Dendritic cell treated with granulocyte-macrophage colony-stimulating factor and Interleukin-4, amounts not matched to agents 40 ng/mL and 50 ng/mL, for 4 days (primary cell): ENCODE results near the gene ANXA6.
A peak's percentile ranks its signal among the peaks of the same experiment; 100 is the strongest.

Source experiments
- H3K27ac Mint-ChIP-seq: one replicate; pipeline ENCODE4 v1.8.0; 2022; ENCODE audit warnings: mild to moderate bottlenecking, mixed read lengths
- H3K27me3 Mint-ChIP-seq: one replicate; pipeline ENCODE4 v1.8.0; 2022; ENCODE audit warnings: mild to moderate bottlenecking, mixed read lengths
- H3K36me3 Mint-ChIP-seq: one replicate; pipeline ENCODE4 v1.8.0; 2022; ENCODE audit warnings: low read depth, mixed read lengths
- H3K4me1 Mint-ChIP-seq: one replicate; pipeline ENCODE4 v1.8.0; 2022; ENCODE audit warnings: low read depth, mixed read lengths
- H3K4me3 Mint-ChIP-seq: one replicate; pipeline ENCODE4 v1.8.0; 2022; ENCODE audit warnings: mild to moderate bottlenecking, moderate library complexity, mixed read lengths
- H3K9me3 Mint-ChIP-seq: one replicate; pipeline ENCODE4 v1.8.0; 2022; ENCODE audit warnings: mixed read lengths
- intact Hi-C: fragments of 100-400 bp; cut with micrococcal nuclease; formaldehyde crosslinking; loops from one replicate; pipeline ENCODE4 v1.15.0; 2022

Gene ANXA6

DNA sequence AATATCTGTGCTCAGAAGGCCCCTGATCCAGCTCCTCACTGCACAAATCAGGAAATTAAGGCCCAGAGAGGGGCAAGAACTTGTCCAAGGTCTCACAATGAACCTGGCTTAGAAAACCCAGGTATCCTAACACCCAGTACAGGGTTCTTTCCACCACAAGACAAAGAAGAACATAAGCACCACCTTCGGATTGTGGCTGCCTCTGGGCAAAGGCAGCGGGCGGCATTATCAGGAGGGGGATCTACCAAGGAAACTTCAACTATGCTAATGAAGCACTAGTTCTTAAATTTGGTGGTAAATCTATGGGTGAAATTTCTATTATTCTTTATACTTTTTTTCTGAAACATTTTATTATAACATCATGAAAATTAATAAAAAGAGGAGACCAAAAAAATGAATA, 17.9 kb downstream of the ANXA6 start:
- H3K36me3 Mint-ChIP-seq: peaks cover 91% of the 10 kb centered on the region
- H3K4me3 Mint-ChIP-seq: no peak overlapping the region
- intact Hi-C loops: no loop called here
- H3K27me3 Mint-ChIP-seq: no peaks in the 10 kb centered on the region
- no peak overlapping the region for H3K27ac Mint-ChIP-seq
- H3K9me3 Mint-ChIP-seq: no peaks in the 10 kb centered on the region
- H3K4me1 Mint-ChIP-seq: peaks cover 59% of the 10 kb centered on the region

DNA sequence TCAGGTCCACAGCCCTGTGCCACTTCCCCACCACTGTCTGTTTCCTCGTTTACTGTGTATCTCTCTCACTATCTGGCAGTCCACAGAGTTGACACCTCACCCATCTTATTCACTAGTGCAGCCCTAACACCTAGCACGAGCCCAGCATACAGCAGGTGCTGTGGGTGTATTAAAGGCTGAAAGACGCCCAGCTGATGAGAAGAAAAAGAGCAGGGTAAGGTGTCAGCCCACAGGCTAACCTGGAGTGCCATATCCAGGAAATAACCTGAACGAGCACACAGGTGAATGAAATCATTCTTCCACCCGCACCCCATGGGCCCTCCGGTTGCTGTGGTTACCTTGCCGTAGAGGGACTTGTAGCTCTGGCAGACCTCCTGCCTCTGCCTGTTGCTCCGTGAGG, 18.6 kb downstream of the ANXA6 start:
- Mint-ChIP-seq H3K27ac (no peak overlapping the region), H3K4me3 (no peak overlapping the region)
- intact Hi-C loops: no loop called here

DNA sequence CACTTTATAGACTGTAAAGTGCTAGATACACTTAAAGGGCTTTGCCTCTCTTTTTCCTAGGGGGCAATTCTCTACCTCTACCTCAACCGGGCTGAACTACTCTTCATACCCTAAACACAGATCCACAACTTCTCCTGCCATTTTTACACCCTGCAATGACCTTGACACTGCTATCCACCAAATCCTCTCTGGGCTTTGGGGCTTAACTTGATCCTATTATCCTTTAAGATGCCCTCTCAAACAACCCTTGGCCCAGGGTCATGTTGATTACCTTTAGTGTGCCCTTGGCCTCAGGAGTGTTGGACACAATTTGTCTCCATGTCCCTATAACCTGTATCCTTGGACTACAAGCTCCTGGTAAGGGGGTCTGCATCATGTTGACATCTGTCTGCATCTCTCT, 19.5 kb downstream of the ANXA6 start:
- no peak overlapping the region for H3K27ac Mint-ChIP-seq
- H3K36me3 Mint-ChIP-seq: peaks cover 95% of the 10 kb centered on the region
- H3K9me3 Mint-ChIP-seq: no peaks in the 10 kb centered on the region
- intact Hi-C loops: no loop called here
- no peak overlapping the region for H3K4me3 Mint-ChIP-seq
- no peaks in the 10 kb centered on the region for H3K27me3 Mint-ChIP-seq
- peaks cover 63% of the 10 kb centered on the region for H3K4me1 Mint-ChIP-seq

More for the DNA sequence above, 18.6 kb downstream of the ANXA6 start:
- Mint-ChIP-seq H3K36me3 (peaks cover 92% of the 10 kb centered on the region), H3K4me1 (peaks cover 60% of the 10 kb centered on the region), H3K27me3 (no peaks in the 10 kb centered on the region), H3K9me3 (no peaks in the 10 kb centered on the region)

DNA sequence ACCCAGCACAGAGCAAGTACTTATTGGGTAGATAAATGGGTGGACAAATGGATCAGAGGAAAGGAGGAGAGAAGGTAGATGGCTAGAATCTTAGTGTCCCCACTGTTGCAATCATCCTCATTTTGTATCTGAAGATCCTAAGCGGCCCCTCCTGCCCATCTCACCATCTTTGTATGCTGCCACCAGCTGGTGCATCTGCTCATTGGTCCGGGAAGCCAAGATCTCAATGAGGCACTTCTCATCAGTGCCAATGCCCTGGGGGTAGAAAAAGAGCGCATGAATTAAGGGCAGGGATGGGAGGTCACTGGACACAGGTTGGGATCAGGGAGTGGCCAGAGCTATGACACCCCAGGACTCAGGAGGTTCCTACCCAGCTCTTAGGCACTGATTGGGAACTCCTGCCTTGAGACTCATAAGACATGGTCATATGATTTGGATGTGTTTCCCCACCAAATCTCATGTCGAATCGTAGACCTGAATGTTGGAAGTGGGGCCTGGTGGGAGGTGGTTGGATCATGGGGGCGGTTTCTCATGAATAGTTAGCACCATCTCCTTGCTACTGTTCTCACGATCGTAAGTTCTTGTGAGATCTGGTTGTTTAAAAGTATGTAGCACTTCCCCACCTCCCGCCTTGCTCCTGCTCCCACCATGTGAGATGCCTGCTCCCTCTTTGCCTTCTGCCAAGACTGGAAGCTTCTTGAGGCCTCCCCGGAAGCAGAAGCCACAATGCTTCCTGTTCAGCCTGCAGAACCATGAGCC, 20.3 kb downstream of the ANXA6 start:
- H3K36me3 Mint-ChIP-seq: peaks cover 98% of the 10 kb centered on the region
- peaks cover 66% of the 10 kb centered on the region for H3K4me1 Mint-ChIP-seq
- H3K27ac Mint-ChIP-seq: no peak overlapping the region
- intact Hi-C loops: no loop called here
- no peaks in the 10 kb centered on the region for H3K27me3 Mint-ChIP-seq
- H3K4me3 Mint-ChIP-seq: no peak overlapping the region
- no peaks in the 10 kb centered on the region for H3K9me3 Mint-ChIP-seq

DNA sequence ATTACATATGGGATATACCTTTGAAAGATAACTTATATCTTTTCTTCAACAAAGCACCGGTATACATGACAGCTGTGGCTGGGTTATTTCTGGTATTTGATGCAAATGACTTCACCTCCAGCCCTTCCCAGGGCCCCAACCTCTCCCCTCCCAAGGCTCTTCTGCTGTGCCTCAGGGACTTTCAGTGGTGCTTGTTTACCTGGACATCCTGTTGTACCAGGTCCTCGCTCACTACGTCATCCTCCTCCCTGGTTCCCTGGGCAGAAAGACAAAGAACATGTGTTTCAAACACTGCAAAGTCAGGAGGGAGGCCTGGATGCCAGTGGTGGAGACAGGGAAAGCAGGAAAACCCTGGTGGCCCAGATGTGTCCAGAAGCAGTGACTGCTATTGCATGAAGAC, 23.4 kb downstream of the ANXA6 start:
- H3K4me3 Mint-ChIP-seq: no peak overlapping the region

DNA sequence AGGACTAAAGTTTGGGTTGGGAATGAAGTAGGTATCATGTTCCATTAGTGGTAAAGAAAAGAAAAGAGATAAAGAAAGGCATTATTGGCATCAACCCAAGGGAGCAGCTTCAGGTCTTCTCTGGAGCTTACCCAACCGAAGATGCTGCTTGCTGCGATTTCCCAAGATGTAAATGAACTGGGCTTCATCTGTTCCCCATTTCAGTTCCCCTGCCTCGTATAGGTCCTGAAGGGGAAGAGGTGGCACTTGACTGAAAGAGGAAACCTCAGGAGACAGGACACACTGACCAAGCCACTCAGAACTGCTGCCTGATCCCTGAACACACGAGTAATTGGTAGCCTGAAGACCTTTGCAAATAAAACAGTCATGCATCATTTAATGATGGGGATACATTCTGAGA, 24.6 kb downstream of the ANXA6 start:
- Mint-ChIP-seq H3K27ac (no peak overlapping the region), H3K4me1 (peaks cover 69% of the 10 kb centered on the region), H3K9me3 (no peaks in the 10 kb centered on the region), H3K36me3 (peaks cover 99% of the 10 kb centered on the region), H3K27me3 (no peaks in the 10 kb centered on the region), H3K4me3 (no peak overlapping the region)
- intact Hi-C loops: no loop called here

More for the DNA sequence above, 23.4 kb downstream of the ANXA6 start:
- Mint-ChIP-seq H3K4me1 (peaks cover 73% of the 10 kb centered on the region), H3K27me3 (no peaks in the 10 kb centered on the region), H3K36me3 (peaks cover 99% of the 10 kb centered on the region), H3K9me3 (no peaks in the 10 kb centered on the region), H3K27ac (peak overlapping the region; percentile 42)
- intact Hi-C loops: no loop called here

DNA sequence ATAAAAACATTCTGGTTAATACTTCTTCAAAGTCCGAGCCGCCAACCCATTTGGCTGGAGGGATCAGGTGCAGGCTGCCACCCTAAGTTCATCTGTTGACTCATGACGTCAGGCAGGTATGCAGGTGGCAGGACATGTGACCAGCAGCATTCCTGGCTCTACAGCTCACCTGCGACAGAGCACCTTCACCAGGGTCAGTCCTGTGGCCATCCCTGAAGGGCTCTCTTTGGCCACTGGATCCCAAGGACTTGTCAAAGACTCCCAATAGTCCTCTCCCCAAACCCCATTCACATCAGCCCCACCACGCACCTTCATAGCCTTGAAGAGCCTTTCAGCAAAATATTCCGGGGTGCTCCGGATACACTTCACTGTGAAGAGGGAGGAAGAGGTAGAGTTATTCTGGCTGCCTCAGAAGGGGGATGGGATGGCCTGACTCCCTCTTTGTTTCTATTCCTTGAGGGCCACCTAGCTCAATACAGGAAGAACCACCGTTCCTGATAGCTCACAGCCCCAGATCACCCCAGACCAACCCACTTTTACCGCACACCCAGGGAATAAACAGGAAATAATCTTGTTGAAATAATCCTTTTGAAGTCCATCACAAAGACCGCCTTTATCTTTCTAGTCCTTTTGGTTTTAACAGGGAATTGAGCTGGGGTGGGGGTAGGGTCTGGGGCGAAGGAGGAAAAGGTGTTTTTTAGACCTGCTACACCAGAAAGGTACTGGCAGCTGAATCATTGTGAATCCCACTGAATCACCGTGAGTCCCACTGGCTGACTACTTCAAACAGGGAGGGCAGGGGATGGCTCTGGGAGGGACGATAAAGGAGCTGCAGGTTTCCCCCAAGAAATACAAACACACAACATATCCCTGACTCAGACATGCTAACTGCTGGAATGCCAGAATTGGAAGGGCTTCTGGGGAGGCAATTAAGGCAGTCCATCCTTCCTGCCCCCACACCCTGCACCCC, 26.4 kb downstream of the ANXA6 start:
- no peaks in the 10 kb centered on the region for H3K27me3 Mint-ChIP-seq
- no peaks in the 10 kb centered on the region for H3K9me3 Mint-ChIP-seq
- peaks cover 58% of the 10 kb centered on the region for H3K4me1 Mint-ChIP-seq
- H3K36me3 Mint-ChIP-seq: peaks cover 99% of the 10 kb centered on the region
- H3K27ac Mint-ChIP-seq: peak overlapping the region; percentile 45
- no peak overlapping the region for H3K4me3 Mint-ChIP-seq
- intact Hi-C loops: no loop called here

DNA sequence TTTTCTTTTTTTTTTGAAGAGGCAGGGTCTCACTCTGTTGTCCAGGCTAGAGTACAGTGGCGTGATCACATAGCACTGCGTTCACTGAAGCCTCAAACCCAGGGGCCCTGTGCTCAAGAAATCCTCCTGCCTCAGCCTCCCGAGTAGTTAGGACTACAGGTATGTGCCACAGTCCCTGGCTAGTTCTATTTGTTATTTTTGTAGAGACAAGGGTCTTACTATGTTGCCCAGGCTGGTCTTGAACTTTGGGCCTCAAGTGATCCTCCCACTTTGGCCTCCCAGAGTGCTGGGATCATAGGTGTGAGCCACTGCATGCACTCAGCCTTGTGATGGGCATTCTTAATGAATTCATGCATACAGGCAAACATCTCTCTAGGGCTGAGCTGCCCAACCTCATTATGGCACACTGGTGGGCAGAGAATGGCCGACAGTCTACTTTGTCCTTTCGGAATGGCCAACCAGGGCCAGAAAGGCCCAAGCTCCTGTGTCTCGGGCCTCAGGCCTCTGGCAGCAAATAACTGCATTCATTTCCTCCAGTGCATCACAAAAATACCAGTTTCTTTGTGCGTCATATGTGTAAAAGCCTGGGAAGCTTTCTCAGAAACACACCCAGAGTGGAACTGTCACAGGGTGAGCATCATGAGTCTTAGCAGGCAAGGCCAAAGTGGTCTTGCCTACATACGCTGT, 27.2 kb downstream of the ANXA6 start:
- Mint-ChIP-seq H3K36me3 (peaks cover 94% of the 10 kb centered on the region), H3K4me1 (peaks cover 58% of the 10 kb centered on the region), H3K4me3 (no peak overlapping the region), H3K27me3 (no peaks in the 10 kb centered on the region), H3K9me3 (no peaks in the 10 kb centered on the region), H3K27ac (no peak overlapping the region)
- intact Hi-C loops: no loop called here

DNA sequence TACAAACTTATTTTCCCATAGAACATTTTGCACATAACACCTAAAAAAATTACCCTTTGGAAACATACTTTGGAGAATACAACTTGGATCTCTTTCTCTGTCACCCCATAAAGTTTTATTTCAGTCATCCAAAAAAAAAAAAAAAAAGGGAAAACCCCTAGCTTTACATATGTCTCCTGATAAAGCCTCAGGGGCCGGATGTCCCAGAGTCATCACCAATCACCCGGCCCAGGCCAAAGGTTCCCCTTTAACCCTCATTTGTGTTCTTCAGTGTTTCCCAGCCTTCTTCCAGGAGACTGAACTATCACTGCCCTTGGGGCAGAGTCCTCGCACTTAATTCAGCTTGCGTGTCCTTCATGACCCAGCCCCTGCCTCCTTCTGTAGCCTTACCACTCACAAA, 28.8 kb downstream of the ANXA6 start:
- H3K36me3 Mint-ChIP-seq: peaks cover 86% of the 10 kb centered on the region
- no peak overlapping the region for H3K4me3 Mint-ChIP-seq
- H3K27ac Mint-ChIP-seq: no peak overlapping the region
- H3K27me3 Mint-ChIP-seq: no peaks in the 10 kb centered on the region
- intact Hi-C loops: loop anchor here (5.0 kb wide), 1 partner anchor 108 kb away; no protein-coding TSS in a partner anchor
- H3K9me3 Mint-ChIP-seq: no peaks in the 10 kb centered on the region
- peaks cover 50% of the 10 kb centered on the region for H3K4me1 Mint-ChIP-seq

DNA sequence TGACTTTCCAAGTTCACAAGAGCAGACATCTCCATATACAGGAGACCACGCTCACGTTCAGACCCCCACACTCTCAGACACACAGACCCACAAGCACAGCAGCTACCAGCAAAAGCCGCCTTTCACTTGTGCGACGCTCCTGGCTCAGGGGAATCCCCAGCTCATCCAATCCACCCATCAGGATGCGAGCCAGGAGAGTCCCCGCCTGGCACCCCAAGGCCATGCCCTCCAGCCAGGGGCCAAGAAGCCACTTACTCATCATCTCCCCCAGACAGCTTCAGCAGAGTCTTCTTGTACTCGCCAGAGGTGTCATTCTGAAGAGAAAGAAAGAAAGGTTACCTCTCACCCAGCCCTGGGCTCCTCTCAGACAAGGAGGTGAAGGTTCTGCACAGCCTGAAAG, 29.7 kb downstream of the ANXA6 start:
- Mint-ChIP-seq H3K9me3 (no peaks in the 10 kb centered on the region), H3K27me3 (no peaks in the 10 kb centered on the region), H3K4me1 (peaks cover 42% of the 10 kb centered on the region), H3K36me3 (peaks cover 85% of the 10 kb centered on the region), H3K4me3 (no peak overlapping the region), H3K27ac (no peak overlapping the region)
- intact Hi-C loops: loop anchor here (5.0 kb wide), 1 partner anchor 109 kb away; no protein-coding TSS in a partner anchor

DNA sequence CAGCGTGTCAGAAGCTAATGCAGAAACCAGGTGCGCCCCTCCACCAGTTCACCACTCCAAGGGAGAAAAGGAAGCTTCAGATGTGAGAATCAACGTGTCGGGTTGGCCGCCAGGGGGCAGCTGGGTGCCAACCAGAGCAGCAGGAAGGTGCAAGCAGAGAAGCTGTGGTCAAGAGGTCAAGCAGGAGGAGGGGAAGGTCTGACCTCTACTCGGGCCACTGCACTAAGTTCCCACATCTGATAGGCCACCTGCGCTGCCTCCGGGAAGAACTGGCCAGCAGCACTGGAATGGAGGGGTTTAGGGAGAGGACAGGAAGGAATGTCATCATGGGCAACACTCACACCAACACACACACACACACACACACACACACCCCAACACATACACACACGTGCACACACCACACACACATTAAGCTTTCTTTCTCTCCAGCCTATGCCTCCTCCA, 31.4 kb downstream of the ANXA6 start:
- Mint-ChIP-seq H3K4me1 (peaks cover 25% of the 10 kb centered on the region), H3K4me3 (no peak overlapping the region), H3K27ac (no peak overlapping the region), H3K36me3 (peaks cover 86% of the 10 kb centered on the region), H3K9me3 (no peaks in the 10 kb centered on the region), H3K27me3 (no peaks in the 10 kb centered on the region)
- intact Hi-C loops: loop anchor here (1.0 to 5.0 kb wide), 2 partner anchors 38 to 111 kb away; no protein-coding TSS in a partner anchor

DNA sequence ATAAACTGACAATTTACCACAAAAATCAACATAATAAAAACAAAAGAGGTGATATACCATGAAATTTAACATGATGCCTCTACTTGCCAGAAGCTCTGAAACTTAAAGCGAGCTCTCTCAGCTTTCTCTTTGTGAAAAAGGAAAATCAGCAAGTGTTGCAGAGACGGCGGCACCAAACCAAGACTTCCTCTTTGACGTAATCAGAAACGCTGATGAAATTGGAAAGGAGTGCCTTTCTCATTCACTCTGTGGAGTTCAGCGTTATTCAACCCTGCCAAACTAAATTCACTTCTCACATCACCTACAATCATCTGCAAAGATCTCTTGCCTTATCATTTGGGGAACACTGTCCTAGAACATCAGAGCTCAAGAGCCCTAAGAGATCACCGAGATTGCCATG, 32.2 kb downstream of the ANXA6 start:
- no peaks in the 10 kb centered on the region for H3K9me3 Mint-ChIP-seq
- H3K27ac Mint-ChIP-seq: peak overlapping the region; percentile 43
- intact Hi-C loops: loop anchor here (5.0 kb wide), 1 partner anchor 112 kb away; no protein-coding TSS in a partner anchor
- H3K36me3 Mint-ChIP-seq: peaks cover 86% of the 10 kb centered on the region
- H3K4me1 Mint-ChIP-seq: peaks cover 22% of the 10 kb centered on the region
- H3K4me3 Mint-ChIP-seq: no peak overlapping the region
- H3K27me3 Mint-ChIP-seq: no peaks in the 10 kb centered on the region

DNA sequence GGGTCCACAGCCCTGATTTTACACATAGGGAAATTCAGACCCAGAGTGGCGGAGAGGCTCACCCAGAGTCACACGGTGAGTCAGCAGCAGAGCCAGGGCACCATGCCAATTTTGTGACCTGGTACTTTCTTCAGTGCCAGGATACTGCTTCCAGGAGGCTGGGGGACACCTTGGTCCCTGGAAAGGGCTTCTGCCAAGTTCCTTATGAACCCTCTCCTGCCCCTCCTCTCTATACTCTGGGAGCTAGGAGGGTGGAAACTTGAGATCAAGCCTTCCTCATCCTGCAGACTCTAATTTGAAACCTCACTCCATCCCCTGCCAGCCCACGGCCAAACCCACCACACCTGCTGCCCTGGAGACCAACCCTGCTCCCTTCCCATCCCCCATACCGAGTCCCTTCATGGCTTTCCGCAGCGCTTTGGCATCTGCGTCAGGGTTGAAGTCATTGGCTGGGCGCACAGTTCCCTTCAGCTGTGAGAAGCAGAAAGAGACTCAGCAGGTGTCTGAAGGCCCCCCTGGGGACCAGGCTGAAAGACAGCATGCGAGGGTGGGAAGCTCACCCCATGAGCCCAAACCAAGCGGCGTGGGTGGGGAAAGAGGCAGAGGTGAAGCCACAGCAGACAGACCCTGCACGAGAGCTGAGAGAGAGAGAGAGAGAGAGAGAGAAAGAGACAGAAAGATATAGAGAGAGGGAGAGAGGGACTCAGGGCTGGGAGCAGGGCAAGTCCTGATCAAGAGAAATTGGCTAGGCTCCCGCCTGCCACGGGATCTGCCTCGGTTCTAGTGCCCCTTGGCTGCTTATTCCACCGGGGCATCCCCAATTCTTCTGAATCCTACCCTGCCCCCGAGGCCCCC, 33.5 kb downstream of the ANXA6 start:
- peaks cover 22% of the 10 kb centered on the region for H3K4me1 Mint-ChIP-seq
- no peaks in the 10 kb centered on the region for H3K27me3 Mint-ChIP-seq
- no peak overlapping the region for H3K4me3 Mint-ChIP-seq
- peaks cover 86% of the 10 kb centered on the region for H3K36me3 Mint-ChIP-seq
- H3K27ac Mint-ChIP-seq: no peak overlapping the region
- no peaks in the 10 kb centered on the region for H3K9me3 Mint-ChIP-seq
- intact Hi-C loops: no loop called here
